K562 (cell line): ENCODE data around the gene BBC3. TPM values are rescaled to one million over a fixed set of nuclear protein-coding genes. Genes with fewer than 3 reads are reported as not detected.
A peak's percentile ranks its signal among the peaks of the same experiment; 100 is the strongest.
"Not testable (repeated sequence)": the region's sequence is repeated elsewhere in the genome, so short reads cannot be mapped to it uniquely, and the experiment has no call there.

Experiments
- ATAC-seq: fragments of 200-7000 bp; cut with Tn5 transposase; 3 replicates; pipeline ENCODE4 v1.9.1; 2020; ENCODE audit warnings: moderate library complexity
- BruUV-seq: library from RNA; stranded (reverse); fragments of 400-500 nt; replicated peaks from 2 replicates; lab custom pipeline; 2021; lab: Mats Ljungman, UMichigan
- CTCF ChIA-PET: fragments of 300-600 bp; formaldehyde crosslinking; extraction: SDS; loops from one replicate; lab custom pipeline; 2021; ENCODE audit warnings: low intra/inter-chr PET ratio; lab: Yijun Ruan, JAX
- POLR2A ChIA-PET: fragments of 300-600, 350-650 bp; sonication (Branson Sonifier 250); formaldehyde crosslinking; extraction: SDS; loops from one replicate; lab custom pipeline; 2021; ENCODE audit warnings: antibody characterized with exemption, inconsistent platforms; lab: Yijun Ruan, JAX
- DNase-seq, 4 experiments: peaks; one replicate each; pipeline versions ENCODE4 v3.0.0 to v3.0.0-alpha.2; 2011 to 2018; ENCODE audit warnings: low spot score in 3 of 4, mixed read lengths in 3 of 4; ENCODE audit errors: extremely low read depth in 1 of 4
- FAIRE-seq: peaks from 2 replicates; lab custom pipeline; 2011; peaks lifted over from hg19 to GRCh38; lab: Jason Lieb, UNC
- H2AFZ ChIP-seq: 2 replicates; pipeline ENCODE4 v1.6.0; 2011; ENCODE audit warnings: low read depth, low read length, control low read depth, inconsistent platforms
- H3K27ac ChIP-seq: fragments of 200-600 bp; 3 replicates; pipeline ENCODE4 v1.8.0; 2011; ENCODE audit warnings: low read depth, mild to moderate bottlenecking, control low read depth, inconsistent platforms, low read length, moderate library complexity, mixed read lengths; ENCODE audit errors: extremely low read depth
- H3K27me3 ChIP-seq, 2 experiments: fragments of 300-600 bp in 1 of 2; 2 replicates in 1 of 2; 3 replicates in 1 of 2; pipeline versions ENCODE4 v1.6.0 to v1.8.0; 2011; ENCODE audit warnings: inconsistent platforms in 2 of 2, low read length in 2 of 2, mild to moderate bottlenecking in 1 of 2, mixed read lengths in 1 of 2, moderate library complexity in 1 of 2; ENCODE audit not compliant: control insufficient read depth in 2 of 2, insufficient read depth in 2 of 2
- H3K36me3 ChIP-seq: fragments of 300-600 bp; 3 replicates; pipeline ENCODE4 v1.8.0; 2011; ENCODE audit warnings: mild to moderate bottlenecking, low read length, inconsistent platforms; ENCODE audit not compliant: control insufficient read depth, insufficient read depth
- H3K4me1 ChIP-seq, 2 experiments: fragments of 200-600 bp in 1 of 2; replicated peaks in 1 of 2; 2 replicates in 1 of 2; 3 replicates in 1 of 2; pipeline versions ENCODE4 v1.5.1 to v1.8.0; 2011; ENCODE audit warnings: inconsistent platforms in 2 of 2, low read length in 2 of 2, mild to moderate bottlenecking in 1 of 2, mixed read lengths in 1 of 2, moderate library complexity in 1 of 2; ENCODE audit not compliant: control insufficient read depth in 2 of 2, insufficient read depth in 2 of 2
- H3K4me2 ChIP-seq: 2 replicates; pipeline ENCODE4 v1.6.1; 2011; ENCODE audit warnings: low read length, control low read depth, inconsistent platforms, mixed read lengths; ENCODE audit not compliant: insufficient read depth
- H3K4me3 ChIP-seq: fragments of 200-600 bp; sonication (generic), shearing (Covaris generic); 2 replicates; pipeline ENCODE4 v1.5.1; 2016; ENCODE audit warnings: control low read depth, inconsistent platforms
- H3K79me2 ChIP-seq: fragments of 200-600 bp; 3 replicates; pipeline ENCODE4 v1.8.0; 2011; ENCODE audit warnings: low read length, inconsistent platforms; ENCODE audit not compliant: control insufficient read depth, insufficient read depth
- H3K9ac ChIP-seq, 2 experiments: 2 replicates each; pipeline versions ENCODE4 v1.6.0 to v1.6.1; 2011; ENCODE audit warnings: low read depth in 2 of 2, low read length in 2 of 2, control low read depth in 1 of 2, inconsistent platforms in 1 of 2, mild to moderate bottlenecking in 1 of 2, mixed read lengths in 1 of 2; ENCODE audit not compliant: insufficient read depth in 1 of 2
- H3K9me1 ChIP-seq: one replicate; pipeline ENCODE4 v1.6.0; 2011; ENCODE audit warnings: inconsistent platforms, mild to moderate bottlenecking, low read length, moderate library complexity; ENCODE audit not compliant: control insufficient read depth, insufficient read depth
- H3K9me3 ChIP-seq: replicated peaks from 2 replicates; pipeline ENCODE4 v1.5.1; 2011; ENCODE audit warnings: low read depth, low read length, inconsistent platforms; ENCODE audit not compliant: control insufficient read depth, insufficient read depth
- H4K20me1 ChIP-seq: replicated peaks from 2 replicates; pipeline ENCODE4 v1.6.1; 2011; ENCODE audit warnings: low read length, inconsistent platforms, mixed read lengths; ENCODE audit not compliant: control insufficient read depth, insufficient read depth
- ARID1B ChIP-seq: fragments of 450-650 bp; IDR thresholded peaks from 2 replicates; pipeline ENCODE4 v1.6.1; 2016; ENCODE audit warnings: antibody characterized with exemption, mild to moderate bottlenecking, inconsistent platforms
- CBX1 ChIP-seq: sonication (generic); IDR thresholded peaks from 2 replicates; pipeline ENCODE4 v1.6.1; 2016; ENCODE audit warnings: antibody characterized with exemption, low read depth, mild to moderate bottlenecking
- CEBPB ChIP-seq: fragments of 450-650 bp; IDR thresholded peaks from 2 replicates; pipeline ENCODE4 v1.6.1; 2016; ENCODE audit warnings: missing genetic modification characterization, missing compliant biosample characterization
- CREBBP ChIP-seq: IDR thresholded peaks from one replicate; pipeline ENCODE4 v1.6.1; 2012; ENCODE audit warnings: low read depth, mild to moderate bottlenecking, control low read depth, inconsistent platforms, low read length
- MAZ ChIP-seq, 2 experiments: fragments of 450-650 bp in 1 of 2; sonication (generic) in 1 of 2; formaldehyde crosslinking; IDR thresholded peaks in 1 of 2; conservative IDR thresholded peaks in 1 of 2; 2 replicates each; pipeline versions ENCODE4 v1.4.0 to v1.5.0; 2020; ENCODE audit warnings: mild to moderate bottlenecking in 1 of 2, missing genetic modification reagents in 1 of 2
- MEF2D ChIP-seq: conservative IDR thresholded peaks from 2 replicates; pipeline ENCODE4 v1.6.1; 2016; ENCODE audit warnings: low read depth, missing genetic modification characterization, missing compliant biosample characterization
- MTA3 ChIP-seq: fragments of 450-650 bp; formaldehyde crosslinking; IDR thresholded peaks from 2 replicates; pipeline ENCODE4 v1.6.1; 2017; ENCODE audit warnings: mild to moderate bottlenecking, borderline replicate concordance
- MYC ChIP-seq, 2 experiments: fragments of 250-450 bp in 1 of 2; sonication (Bioruptor Pico) in 1 of 2; IDR thresholded peaks; 2 replicates each; pipeline versions ENCODE4 v1.5.1 to v1.6.1; 2012 to 2021; ENCODE audit warnings: low read depth in 2 of 2, borderline replicate concordance in 1 of 2, improper control_type of control experiment in 1 of 2, low read length in 1 of 2, mild to moderate bottlenecking in 1 of 2, moderate library complexity in 1 of 2
- MYNN ChIP-seq, 2 experiments: sonication (generic); formaldehyde crosslinking in 1 of 2; IDR thresholded peaks; 2 replicates each; pipeline versions ENCODE4 v1.5.0 to v1.6.1; 2016 to 2020; ENCODE audit warnings: antibody characterized with exemption in 1 of 2, missing genetic modification reagents in 1 of 2
- ZKSCAN1 ChIP-seq: fragments of 150-350 bp; IDR thresholded peaks from 2 replicates; pipeline ENCODE4 v1.6.1; 2016; ENCODE audit warnings: low read depth, low read length
- ZNF197 ChIP-seq: fragments of 200-800 bp; sonication (Bioruptor generic); IDR thresholded peaks from 2 replicates; pipeline ENCODE4 v1.6.1; 2016; ENCODE audit warnings: low read depth, missing genetic modification characterization, missing compliant biosample characterization
- ZNF212 ChIP-seq: fragments of 450-650 bp; formaldehyde crosslinking; IDR thresholded peaks from 2 replicates; pipeline ENCODE4 v1.4.0; 2020; ENCODE audit warnings: mild to moderate bottlenecking
- ZNF24 ChIP-seq: fragments of 450-650 bp; IDR thresholded peaks from 2 replicates; pipeline ENCODE4 v1.6.1; 2016
- ZNF311 ChIP-seq: fragments of 250-450 bp; sonication (Bioruptor Pico); IDR thresholded peaks from 2 replicates; pipeline ENCODE4 v1.4.0; 2020; ENCODE audit warnings: mild to moderate bottlenecking, moderate library complexity
- WGBS: fragments of 100-300 bp; shearing (Covaris generic); methylation state at CpG from one replicate; pipeline ENCODE4 v1.1.6; 2016; ENCODE audit warnings: low coverage, mixed read lengths; ENCODE audit not compliant: insufficient coverage; ENCODE audit errors: missing lambda C conversion rate; 5-methylcytosine and 5-hydroxymethylcytosine counted together
- in situ Hi-C: fragments of 300-500 bp; cut with MboI; formaldehyde crosslinking; loops from 4 replicates; pipeline ENCODE4 v1.15.0; 2018; ENCODE audit warnings: inconsistent platforms, mixed read lengths
- intact Hi-C: fragments of 100-400 bp; cut with micrococcal nuclease; formaldehyde crosslinking; loops from 2 replicates; pipeline ENCODE4 v1.14.2; 2022
- polyA plus RNA-seq, 8 experiments: library from polyadenylated mRNA; depleted of rRNA in 4 of 8; stranded (reverse) in 5 of 8; unstranded in 3 of 8; fragments of >200 nt; fragmentation: Nextera tagmentation in 2 of 8; fragmentation: Illumina TruSeq in 1 of 8; extraction: Ambion mirVana in 2 of 8; extraction: Trizol in 1 of 8; gene quantifications; 2 replicates each; pipeline versions ENCODE4 v1.2.1 to v1.2.3, GENCODE V29; 2011 to 2014; ENCODE audit warnings: inconsistent platforms in 1 of 8, missing spikeins in 1 of 8
- total RNA-seq, 7 experiments: library from RNA; depleted of rRNA in 6 of 7; stranded (reverse); fragments of >200 nt in 6 of 7; fragmentation: Illumina TruSeq in 2 of 7; extraction: Trizol in 2 of 7; gene quantifications; 2 replicates each; pipeline versions ENCODE4 v1.2.1 to v1.2.3, GENCODE V29; 2011 to 2021; ENCODE audit warnings: low replicate concordance in 1 of 7

Gene BBC3
- total and polyA plus RNA-seq, 9 of the 15 experiments (the other 6 are each of a cell fraction or from before 2014, with no cell fraction given), result 0.15 to 30.7 (median 4.8) TPM

GRCh38 chr19:47253016-47253415, 22.0 kb upstream of the BBC3 start:
- Histone ChIP-seq H3K4me1 (peaks cover 5 to 25% of the 10 kb centered on the region in 2 experiments; a peak in 4 of 5 replicates), H3K79me2 (peaks cover 14% of the 10 kb centered on the region), H3K9ac (peak overlapping the region in 1 of 2 experiments; percentile 24; a peak in 1 of 4 replicates)
- H3K9me3 ChIP-seq, H3K9me1 ChIP-seq, CTCF ChIA-PET, H3K36me3 ChIP-seq, intact Hi-C loops, H2AFZ ChIP-seq, H3K4me3 ChIP-seq, DNase-seq, BruUV-seq, FAIRE-seq, H3K4me2 ChIP-seq, H3K27ac ChIP-seq, in situ Hi-C loops, ATAC-seq, H3K27me3 ChIP-seq, H4K20me1 ChIP-seq: not testable (repeated sequence)
- WGBS, result 81% methylated on average over 8 of the region's 8 CpGs
- TF ChIP-seq CEBPB, result peak; percentile 75
- POLR2A ChIA-PET, result interaction anchor here (0.6 to 1.2 kb wide), 5 partner anchors 9 to 205 kb away, joined by 4 to 8 read pairs (median 5); partner anchors contain the start of gene INAFM1

- in situ Hi-C loops (loop anchor here (5.0 to 10.0 kb wide), 2 partner anchors 95 to 393 kb away; partner anchors contain the start of gene AP2S1), intact Hi-C loops (loop anchor here (10.0 kb wide), 1 partner anchor 383 kb away; the partner anchor contains the start of gene ARHGAP35)
- ATAC-seq (peak; percentile 18), FAIRE-seq (peak; percentile 68), DNase-seq (peak; percentile 60 to 93 (median 68))
- H3K27me3 ChIP-seq, result no peaks in the 10 kb centered on the region
- no peak overlapping the region for H3K4me3 ChIP-seq
- H3K79me2 ChIP-seq, result no peaks in the 10 kb centered on the region; the same call in 2 of the 3 replicates
- BruUV-seq, result no TSS peak
- H2AFZ ChIP-seq, result peak overlapping the region; percentile 86
- peak overlapping the region; percentile 74 for H3K27ac ChIP-seq
- POLR2A ChIA-PET, result interaction anchor here (0.6 to 5.2 kb wide), 4 partner anchors 9 to 27 kb away, joined by 3 to 112 read pairs (median 26); partner anchors contain the start of genes CCDC9 and INAFM1
- CTCF ChIA-PET, result interaction anchor here (0.7 to 1.2 kb wide), 5 partner anchors 17 to 114 kb away, joined by 3 to 11 read pairs (median 4); partner anchors contain the start of gene BBC3
- H3K4me1 ChIP-seq, result peaks cover 19 to 30% of the 10 kb centered on the region in 2 experiments
- no peaks in the 10 kb centered on the region for H3K36me3 ChIP-seq
- peak overlapping the region; percentile 56 to 69; a peak in 3 of 4 replicates for H3K9ac ChIP-seq
- peak overlapping the region; percentile 39 for H3K4me2 ChIP-seq
- H3K9me3 ChIP-seq, result no peaks in the 10 kb centered on the region; the same call in 1 of the 2 replicates
- no peaks in the 10 kb centered on the region for H3K9me1 ChIP-seq
- WGBS, result 29% methylated on average over 25 of the region's 25 CpGs
- no peaks in the 10 kb centered on the region for H4K20me1 ChIP-seq
- TF ChIP-seq MYC (IDR thresholded peaks at IDR 0.05; ENCODE audit: low read depth, low read length) (0 out of 2 replicates have a peak, but pooled peaks have one; percentile 34), MYC (CRISPR knock-in tag; IDR thresholded peaks at IDR 0.05; ENCODE audit: borderline replicate concordance, low read depth) (no peak), ZNF212 (CRISPR knock-in tag) (0 out of 2 replicates have a peak, but pooled peaks have one; percentile 22), CBX1 (peak; percentile 92), CREBBP (no peak), ARID1B (peak; percentile 44; the same call in 1 of the 2 replicates), ZKSCAN1 (peak; percentile 41; the same call in 1 of the 2 replicates), MEF2D (tag) (0 out of 2 replicates have a peak, but pooled peaks have one; percentile 27), MYNN (IDR thresholded peaks at IDR 0.05) (no peak), MYNN (CRISPR knock-in tag; IDR thresholded peaks at IDR 0.05) (no peak), ZNF311 (CRISPR knock-in tag) (peak; percentile 54; the same call in 1 of the 2 replicates), MTA3 (peak; percentile 78; the same call in 1 of the 2 replicates), MAZ (CRISPR knock-in tag; conservative IDR thresholded peaks at IDR 0.05 in 1 of 2, IDR thresholded peaks at IDR 0.05 in 1 of 2) (peak; percentile 42 to 65; a peak in 3 of 4 replicates), ZNF24 (peak; percentile 48; the same call in 1 of the 2 replicates), ZNF197 (CRISPR knock-in tag) (0 out of 2 replicates have a peak, but pooled peaks have one; percentile 2)
These were observed 16.4 kb upstream of the BBC3 start for GRCh38 chr19:47247308-47247990.
